GM21576 (cell line): ENCODE data around the gene PRR3.

Experiments used
- ATAC-seq: cut with Tn5 transposase; IDR thresholded peaks from one replicate; pipeline ENCODE4 v1.9.1; 2021; ENCODE audit warnings: mild to moderate bottlenecking, moderate library complexity; ENCODE audit not compliant: unreplicated experiment

The PRR3 gene

GRCh38 chr6:30611150-30611855 lies 54.2 kb downstream of the PRR3 start:
- ATAC-seq: no peak

- no peak for ATAC-seq
Measured at GRCh38 chr6:30611856-30612194, 54.7 kb downstream of the PRR3 start.

GRCh38 chr6:30612213-30612612 lies 55.1 kb downstream of the PRR3 start:
- no peak for ATAC-seq

DNA sequence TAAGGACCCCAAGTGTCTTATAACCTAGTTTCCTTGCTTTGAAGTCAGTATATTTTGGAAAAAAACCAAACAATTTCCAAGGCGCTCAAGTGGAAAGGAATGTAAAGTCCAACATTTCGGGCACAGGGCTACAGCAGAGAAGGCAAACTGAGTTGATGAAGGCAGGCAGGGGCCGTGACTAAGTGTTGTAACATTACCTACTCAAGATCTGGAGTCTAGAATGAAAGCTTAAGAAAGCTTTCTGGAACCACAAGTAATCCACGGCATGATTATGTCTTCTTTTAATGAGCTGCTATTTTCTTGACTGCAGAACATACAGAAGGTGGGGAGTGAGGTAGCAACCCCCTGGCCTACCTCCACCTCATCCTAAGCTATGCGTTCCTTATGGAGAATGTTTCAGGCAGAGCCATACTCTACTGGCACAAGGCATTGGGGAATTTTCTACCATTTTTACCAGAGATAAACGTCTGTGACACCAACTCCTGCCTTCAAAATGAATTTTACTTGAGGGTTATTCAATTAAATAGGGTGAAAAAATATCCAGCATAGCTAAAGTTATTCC lies 55.7 kb downstream of the PRR3 start:
- no peak for ATAC-seq
